GM12878 (cell line): Measurements from ENCODE around the gene FAM118A. TPM values are rescaled to one million over a fixed set of nuclear protein-coding genes. Genes with fewer than 3 reads are reported as not detected.
A peak's percentile ranks its signal among the peaks of the same experiment; 100 is the strongest.

Source experiments
- ATAC-seq: fragments of 200-7000 bp; cut with Tn5 transposase; 3 replicates; pipeline ENCODE4 v1.9.1; 2020; ENCODE audit warnings: mild to moderate bottlenecking, moderate library complexity
- BruUV-seq: library from RNA; stranded (reverse); fragments of 400-500 nt; replicated peaks from 2 replicates; lab custom pipeline; 2021; lab: Mats Ljungman, UMichigan
- CTCF ChIA-PET: fragments of 300-600 bp; sonication (Branson Sonifier 250); formaldehyde crosslinking; extraction: SDS; loops from one replicate; lab custom pipeline; 2021; ENCODE audit warnings: inconsistent platforms; lab: Yijun Ruan, JAX
- POLR2A ChIA-PET: fragments of 350-600 bp; formaldehyde crosslinking; extraction: SDS; loops from one replicate; lab custom pipeline; 2021; ENCODE audit warnings: inconsistent platforms; lab: Charles Lee
- RAD21 ChIA-PET: fragments of 300-600 bp; sonication (Branson Sonifier 250); formaldehyde crosslinking; loops from one replicate; lab custom pipeline; 2023; ENCODE audit warnings: antibody characterized with exemption; ENCODE audit not compliant: unreplicated experiment; lab: Charles Lee
- SMC1A ChIA-PET: fragments of 300-600 bp; sonication (Branson Sonifier 250); formaldehyde crosslinking; loops from one replicate; lab custom pipeline; 2023; ENCODE audit not compliant: unreplicated experiment, uncharacterized antibody; lab: Charles Lee
- DNase-seq: peaks from one replicate; pipeline ENCODE4 v3.0.0-alpha.2; 2011; ENCODE audit warnings: low read depth, low spot score
- FAIRE-seq: peaks from 3 replicates; lab custom pipeline; 2011; peaks lifted over from hg19 to GRCh38; lab: Jason Lieb, UNC
- H2AFZ ChIP-seq: 2 replicates; pipeline ENCODE4 v1.6.0; 2011; ENCODE audit warnings: low read depth, low read length, control low read depth; ENCODE audit not compliant: control insufficient read depth
- H3K27ac ChIP-seq: 2 replicates; pipeline ENCODE4 v1.5.1; 2011; ENCODE audit warnings: control low read depth; ENCODE audit not compliant: control insufficient read depth, insufficient read depth
- H3K27me3 ChIP-seq, 2 experiments: replicated peaks in 1 of 2; 2 replicates each; pipeline versions ENCODE4 v1.6.0 to v1.6.1; 2011; ENCODE audit warnings: low read length in 1 of 2; ENCODE audit not compliant: control insufficient read depth in 2 of 2, insufficient read depth in 2 of 2
- H3K36me3 ChIP-seq, 2 experiments: 2 replicates each; pipeline ENCODE4 v1.5.1; 2011; ENCODE audit warnings: low read length in 1 of 2; ENCODE audit not compliant: control insufficient read depth in 2 of 2, insufficient read depth in 2 of 2
- H3K4me1 ChIP-seq: 2 replicates; pipeline ENCODE4 v1.6.1; 2011; ENCODE audit warnings: mild to moderate bottlenecking, low read length, moderate library complexity, mixed read lengths; ENCODE audit not compliant: control insufficient read depth, insufficient read depth
- H3K4me2 ChIP-seq: 2 replicates; pipeline ENCODE4 v1.6.0; 2011; ENCODE audit warnings: control low read depth; ENCODE audit not compliant: control insufficient read depth, insufficient read depth
- H3K4me3 ChIP-seq: fragments of 200-600 bp; sonication (generic); 2 replicates; pipeline ENCODE4 v1.5.1; 2016
- H3K79me2 ChIP-seq: 2 replicates; pipeline ENCODE4 v1.6.0; 2011; ENCODE audit warnings: low read length; ENCODE audit not compliant: control insufficient read depth, insufficient read depth
- H3K9ac ChIP-seq: 2 replicates; pipeline ENCODE4 v1.8.0; 2011; ENCODE audit warnings: low read length, control low read depth, mixed read lengths; ENCODE audit not compliant: control insufficient read depth, insufficient read depth
- H3K9me3 ChIP-seq: replicated peaks from 3 replicates; pipeline ENCODE4 v1.5.1; 2011; ENCODE audit warnings: mild to moderate bottlenecking, low read length; ENCODE audit not compliant: control insufficient read depth, insufficient read depth
- H4K20me1 ChIP-seq: 2 replicates; pipeline ENCODE4 v1.6.0; 2011; ENCODE audit not compliant: control insufficient read depth, insufficient read depth
- ASH2L ChIP-seq: fragments of 300-600, 200-600 bp; sonication (generic); IDR thresholded peaks from 2 replicates; pipeline ENCODE4 v1.6.1; 2017; ENCODE audit warnings: low read depth, mild to moderate bottlenecking, borderline replicate concordance
- CBX5 ChIP-seq: sonication (generic); IDR thresholded peaks from 2 replicates; pipeline ENCODE4 v1.6.1; 2016; ENCODE audit warnings: low read depth, moderate library complexity, mild to moderate bottlenecking, inconsistent platforms
- FOXM1 ChIP-seq: IDR thresholded peaks from 2 replicates; pipeline ENCODE4 v1.6.1; 2012; ENCODE audit warnings: low read depth, mild to moderate bottlenecking, inconsistent platforms, low read length, moderate library complexity
- IKZF1 ChIP-seq: fragments of 450-650 bp; conservative IDR thresholded peaks from 2 replicates; pipeline ENCODE4 v1.6.1; 2017; ENCODE audit warnings: antibody characterized with exemption, mild to moderate bottlenecking
- NFYA ChIP-seq: IDR thresholded peaks from 2 replicates; pipeline ENCODE4 v1.6.1; 2011; ENCODE audit warnings: low read depth, mild to moderate bottlenecking, low read length, improper control_type of control experiment, borderline replicate concordance
- NR2C1 ChIP-seq: fragments of 450-650 bp; IDR thresholded peaks from 2 replicates; pipeline ENCODE4 v1.6.1; 2017; ENCODE audit warnings: antibody characterized with exemption, mild to moderate bottlenecking, moderate library complexity
- NR2C2 ChIP-seq: IDR thresholded peaks from 2 replicates; pipeline ENCODE4 v1.6.1; 2011; ENCODE audit warnings: borderline replicate concordance, low read depth; ENCODE audit not compliant: control insufficient read depth, insufficient read length
- POU2F2 ChIP-seq: IDR thresholded peaks from 3 replicates; pipeline ENCODE4 v1.6.1; 2011; ENCODE audit warnings: low read depth, mild to moderate bottlenecking, low read length, borderline replicate concordance
- PRDM15 ChIP-seq: fragments of 450-650 bp; formaldehyde crosslinking; IDR thresholded peaks from 2 replicates; pipeline ENCODE4 v1.4.0; 2020; ENCODE audit warnings: mild to moderate bottlenecking, moderate library complexity
- SMAD1 ChIP-seq: fragments of 450-650 bp; IDR thresholded peaks from 2 replicates; pipeline ENCODE4 v1.6.1; 2018; ENCODE audit warnings: mild to moderate bottlenecking, low read depth; ENCODE audit not compliant: partially characterized antibody
- USF1 ChIP-seq: IDR thresholded peaks from 2 replicates; pipeline ENCODE4 v1.6.1; 2011; ENCODE audit warnings: borderline replicate concordance, low read depth, mild to moderate bottlenecking, moderate library complexity, mixed read lengths, low read length; ENCODE audit not compliant: insufficient read depth; ENCODE audit errors: extremely low read length
- WGBS: methylation state at CpG from one replicate; pipeline ENCODE4 v1.1.6; 2016; ENCODE audit warnings: low lambda C conversion rate; ENCODE audit not compliant: insufficient replicate concordance, insufficient coverage; ENCODE audit errors: missing lambda C conversion rate; 5-methylcytosine and 5-hydroxymethylcytosine counted together
- in situ Hi-C: fragments of 300-500 bp; cut with MboI; formaldehyde crosslinking; loops from 9 replicates; pipeline ENCODE4 v1.14.3; 2018; ENCODE audit warnings: mixed read lengths
- intact Hi-C: fragments of 100-400 bp; cut with micrococcal nuclease; formaldehyde crosslinking; loops from one replicate; pipeline ENCODE4 v1.14.2; 2022; ENCODE audit not compliant: unreplicated experiment
- polyA plus RNA-seq, 11 experiments: library from polyadenylated mRNA; depleted of rRNA in 4 of 11; unstranded in 6 of 11; stranded (reverse) in 5 of 11; fragments of >200 nt; fragmentation: Nextera tagmentation in 4 of 11; fragmentation: Illumina TruSeq in 1 of 11; extraction: Ambion mirVana in 4 of 11; extraction: Trizol in 1 of 11; gene quantifications; 1 replicate in 1 of 11; 2 replicates in 10 of 11; pipeline versions ENCODE4 v1.2.1 to v1.2.3, GENCODE V29; 2011 to 2016; ENCODE audit warnings: inconsistent platforms in 2 of 11, missing spikeins in 2 of 11, low read depth in 1 of 11
- total RNA-seq, 4 experiments: library from RNA; depleted of rRNA in 3 of 4; stranded (reverse); fragments of >200 nt in 3 of 4; fragmentation: Illumina TruSeq in 1 of 4; extraction: Trizol in 1 of 4; gene quantifications; 2 replicates each; pipeline versions ENCODE4 v1.2.1 to v1.2.3, GENCODE V29; 2013 to 2021
- TF ChIP-seq, protein P1 (sequence below): fragments of 150-350 bp; IDR thresholded peaks from 2 replicates; pipeline ENCODE4 v1.6.1; 2014; ENCODE audit warnings: mild to moderate bottlenecking, low read depth, low read length
- TF ChIP-seq, protein P2 (sequence below): IDR thresholded peaks from 2 replicates; pipeline ENCODE4 v1.6.1; 2012; ENCODE audit warnings: low read length, inconsistent platforms

FAM118A gene
- total and polyA plus RNA-seq, 10 of the 15 experiments (the other 5 are each of a cell fraction or from before 2014, with no cell fraction given) = 17.4 to 332 (median 56.6) TPM

- ChIA-PET CTCF (interaction anchor here (0.6 to 3.0 kb wide), 12 partner anchors 10 to 175 kb away, joined by 3 to 13 read pairs (median 4); no protein-coding TSS in a partner anchor), POLR2A (interaction anchor here (1.0 to 1.5 kb wide), 3 partner anchors 10 to 27 kb away, joined by 3 to 6 read pairs (median 5); no protein-coding TSS in a partner anchor), SMC1A (interaction anchor here (0.9 to 3.6 kb wide), 10 partner anchors 7 to 160 kb away, joined by 3 to 32 read pairs (median 6); partner anchors contain the start of gene NUP50), RAD21 (interaction anchor here (0.5 to 3.4 kb wide), 11 partner anchors 16 to 176 kb away, joined by 3 to 28 read pairs (median 4); no protein-coding TSS in a partner anchor)
- Histone ChIP-seq H3K9ac (no peak overlapping the region), H3K27ac (peak overlapping the region; percentile 64; the same call in 1 of the 2 replicates), H3K79me2 (no peaks in the 10 kb centered on the region), H3K4me1 (peaks cover 34% of the 10 kb centered on the region), H4K20me1 (no peaks in the 10 kb centered on the region), H3K9me3 (no peaks in the 10 kb centered on the region; the same call in 2 of the 3 replicates), H2AFZ (no peak overlapping the region), H3K4me2 (peak overlapping the region; percentile 89), H3K27me3 (no peaks in the 10 kb centered on the region), H3K4me3 (peak overlapping the region; percentile 26; the same call in 1 of the 2 replicates), H3K36me3 (no peaks in the 10 kb centered on the region)
- WGBS = 55% methylated on average over 13 of the region's 13 CpGs
- intact Hi-C loops (loop anchor here (5.0 to 10.0 kb wide), 2 partner anchors 95 to 288 kb away; no protein-coding TSS in a partner anchor), in situ Hi-C loops (no loop called here)
- BruUV-seq = no TSS peak
- ATAC-seq = no peak; the same call in 2 of the 3 replicates
- FAIRE-seq = no peak
- no peak for DNase-seq
- TF ChIP-seq USF1 (no peak), NR2C2 (no peak), CBX5 (no peak), PRDM15 (CRISPR knock-in tag) (no peak), FOXM1 (no peak), IKZF1 (no peak), ASH2L (no peak), SMAD1 (no peak), POU2F2 (no peak), NR2C1 (no peak), NFYA (no peak)
- TF ChIP-seq, protein P1, sequence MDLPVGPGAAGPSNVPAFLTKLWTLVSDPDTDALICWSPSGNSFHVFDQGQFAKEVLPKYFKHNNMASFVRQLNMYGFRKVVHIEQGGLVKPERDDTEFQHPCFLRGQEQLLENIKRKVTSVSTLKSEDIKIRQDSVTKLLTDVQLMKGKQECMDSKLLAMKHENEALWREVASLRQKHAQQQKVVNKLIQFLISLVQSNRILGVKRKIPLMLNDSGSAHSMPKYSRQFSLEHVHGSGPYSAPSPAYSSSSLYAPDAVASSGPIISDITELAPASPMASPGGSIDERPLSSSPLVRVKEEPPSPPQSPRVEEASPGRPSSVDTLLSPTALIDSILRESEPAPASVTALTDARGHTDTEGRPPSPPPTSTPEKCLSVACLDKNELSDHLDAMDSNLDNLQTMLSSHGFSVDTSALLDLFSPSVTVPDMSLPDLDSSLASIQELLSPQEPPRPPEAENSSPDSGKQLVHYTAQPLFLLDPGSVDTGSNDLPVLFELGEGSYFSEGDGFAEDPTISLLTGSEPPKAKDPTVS = no peak
- TF ChIP-seq, protein P2, sequence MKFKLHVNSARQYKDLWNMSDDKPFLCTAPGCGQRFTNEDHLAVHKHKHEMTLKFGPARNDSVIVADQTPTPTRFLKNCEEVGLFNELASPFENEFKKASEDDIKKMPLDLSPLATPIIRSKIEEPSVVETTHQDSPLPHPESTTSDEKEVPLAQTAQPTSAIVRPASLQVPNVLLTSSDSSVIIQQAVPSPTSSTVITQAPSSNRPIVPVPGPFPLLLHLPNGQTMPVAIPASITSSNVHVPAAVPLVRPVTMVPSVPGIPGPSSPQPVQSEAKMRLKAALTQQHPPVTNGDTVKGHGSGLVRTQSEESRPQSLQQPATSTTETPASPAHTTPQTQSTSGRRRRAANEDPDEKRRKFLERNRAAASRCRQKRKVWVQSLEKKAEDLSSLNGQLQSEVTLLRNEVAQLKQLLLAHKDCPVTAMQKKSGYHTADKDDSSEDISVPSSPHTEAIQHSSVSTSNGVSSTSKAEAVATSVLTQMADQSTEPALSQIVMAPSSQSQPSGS = no peak
Measured at GRCh38 chr22:45262195-45262930, 47.4 kb upstream of the FAM118A start.
